Central memory CD8-positive, alpha-beta T cell (primary cell): ENCODE data around the gene SHLD1.

Experiments used
- ATAC-seq: fragments of 150-1000 bp; cut with Tn5 transposase; replicated peaks from 2 replicates; pipeline ENCODE4 v1.10.0; 2022; ENCODE audit warnings: mild to moderate bottlenecking, moderate FRiP score, moderate number of reproducible peaks; ENCODE audit not compliant: poor library complexity, severe bottlenecking; ENCODE audit errors: extremely low read depth
- DNase-seq, 2 donors: peaks; one replicate each; pipeline ENCODE4 v3.0.0; 2021; ENCODE audit warnings: low spot score in 2 of 2
- H3K27ac Mint-ChIP-seq: one replicate; pipeline ENCODE4 v1.8.0; 2022; ENCODE audit warnings: low read depth, mild to moderate bottlenecking, moderate library complexity, mixed read lengths
- H3K27me3 Mint-ChIP-seq: one replicate; pipeline ENCODE4 v1.8.0; 2022; ENCODE audit warnings: mixed read lengths
- H3K36me3 Mint-ChIP-seq: one replicate; pipeline ENCODE4 v1.8.0; 2022; ENCODE audit warnings: mild to moderate bottlenecking, moderate library complexity, mixed read lengths; ENCODE audit not compliant: insufficient read depth
- H3K4me1 Mint-ChIP-seq: one replicate; pipeline ENCODE4 v1.8.0; 2022; ENCODE audit warnings: mixed read lengths
- H3K4me3 Mint-ChIP-seq: one replicate; pipeline ENCODE4 v1.8.0; 2022; ENCODE audit warnings: mild to moderate bottlenecking, moderate library complexity, mixed read lengths
- H3K9me3 Mint-ChIP-seq: one replicate; pipeline ENCODE4 v1.8.0; 2022; ENCODE audit warnings: mixed read lengths

SHLD1 gene

DNA sequence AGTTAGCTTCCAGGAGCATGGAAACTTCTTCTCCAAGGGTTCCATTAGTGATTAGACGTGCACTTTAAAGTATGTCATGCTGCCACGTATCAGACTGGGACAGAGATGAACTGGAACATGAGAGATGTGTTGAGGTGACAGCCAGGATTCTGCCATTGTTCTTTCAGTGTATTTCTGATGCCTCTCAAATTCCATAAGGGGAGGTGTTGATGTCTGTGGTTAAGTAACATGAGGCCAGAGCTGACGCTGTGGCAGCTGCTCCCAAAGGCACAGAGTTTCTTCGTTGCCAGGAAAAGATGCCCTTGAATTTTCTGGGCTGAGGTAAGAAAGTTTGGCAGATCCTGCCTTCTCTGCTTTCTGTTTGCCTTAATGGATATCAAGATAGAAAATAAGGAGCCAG is 136.6 kb downstream of the SHLD1 start:
- H3K36me3 Mint-ChIP-seq = no peaks in the 10 kb centered on the region
- no peaks in the 10 kb centered on the region for H3K9me3 Mint-ChIP-seq
- no peak for DNase-seq
- H3K4me1 Mint-ChIP-seq = peaks cover 4% of the 10 kb centered on the region
- no peak overlapping the region for H3K27ac Mint-ChIP-seq
- peaks cover 4% of the 10 kb centered on the region for H3K27me3 Mint-ChIP-seq
- no peak for ATAC-seq
- H3K4me3 Mint-ChIP-seq = no peak overlapping the region

DNA sequence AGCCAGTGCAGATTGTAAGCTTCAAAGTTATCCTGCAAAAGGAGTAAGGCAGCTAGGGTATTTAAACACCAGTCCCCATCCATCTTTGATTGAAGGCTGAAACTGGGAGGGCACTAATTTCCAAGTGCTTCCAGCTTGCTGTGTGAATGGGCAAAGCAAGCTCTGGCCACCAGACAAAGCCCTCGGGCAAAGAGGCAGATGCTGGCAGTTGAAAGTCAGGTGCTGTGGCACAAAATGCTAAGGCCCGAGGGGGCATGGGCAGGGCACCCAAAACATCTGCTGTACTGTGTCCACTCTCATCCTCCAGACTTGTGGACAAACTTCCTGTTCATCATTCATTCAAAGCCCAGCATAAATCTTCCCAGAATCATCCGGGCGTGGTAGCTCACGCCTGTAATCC is 137.2 kb downstream of the SHLD1 start:
- Mint-ChIP-seq H3K4me1 (no peaks in the 10 kb centered on the region), H3K27me3 (no peaks in the 10 kb centered on the region), H3K9me3 (no peaks in the 10 kb centered on the region), H3K27ac (no peak overlapping the region), H3K36me3 (no peaks in the 10 kb centered on the region), H3K4me3 (no peak overlapping the region)
- no peak for DNase-seq
- ATAC-seq = no peak

GRCh38 chr20:5888041-5888440 is 137.8 kb downstream of the SHLD1 start:
- DNase-seq = no peak
- Mint-ChIP-seq H3K27ac (no peak overlapping the region), H3K4me1 (no peaks in the 10 kb centered on the region), H3K4me3 (no peak overlapping the region), H3K9me3 (no peaks in the 10 kb centered on the region), H3K36me3 (no peaks in the 10 kb centered on the region), H3K27me3 (no peaks in the 10 kb centered on the region)
- no peak for ATAC-seq

DNA sequence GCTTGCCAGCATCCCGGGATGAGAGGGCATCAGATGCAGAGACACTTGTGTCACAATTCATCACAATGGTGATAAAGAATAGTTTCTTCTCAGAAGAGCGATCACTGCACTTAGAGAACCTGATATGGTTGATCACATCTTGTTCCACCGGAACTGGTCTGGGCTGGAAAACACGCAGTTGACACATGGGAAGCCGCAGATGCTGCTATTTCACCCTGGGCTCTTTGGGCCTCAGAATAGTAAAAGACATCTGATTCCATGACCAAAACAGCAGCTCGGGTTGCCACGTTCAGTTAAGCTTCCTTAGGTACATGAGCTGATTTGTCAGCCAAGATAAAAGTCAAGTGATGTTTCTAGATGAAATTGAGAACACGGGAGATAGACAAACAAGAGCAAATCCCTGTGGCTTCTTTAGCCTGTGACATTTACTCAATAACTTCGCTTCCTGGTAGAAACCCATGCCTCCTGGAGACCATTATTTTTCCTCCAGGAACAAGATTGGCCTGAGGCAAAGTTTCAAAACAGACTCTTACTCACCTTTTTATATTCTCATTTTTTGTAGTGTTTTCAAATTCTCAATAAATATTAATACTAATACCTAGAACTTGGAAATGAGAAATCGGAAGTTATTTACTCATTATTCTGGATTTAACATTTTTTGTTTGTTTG is 140.7 kb downstream of the SHLD1 start:
- DNase-seq (no peak), ATAC-seq (no peak)
- Mint-ChIP-seq H3K27me3 (peaks cover 11% of the 10 kb centered on the region), H3K4me3 (no peak overlapping the region), H3K27ac (no peak overlapping the region), H3K4me1 (no peaks in the 10 kb centered on the region), H3K9me3 (no peaks in the 10 kb centered on the region), H3K36me3 (no peaks in the 10 kb centered on the region)

DNA sequence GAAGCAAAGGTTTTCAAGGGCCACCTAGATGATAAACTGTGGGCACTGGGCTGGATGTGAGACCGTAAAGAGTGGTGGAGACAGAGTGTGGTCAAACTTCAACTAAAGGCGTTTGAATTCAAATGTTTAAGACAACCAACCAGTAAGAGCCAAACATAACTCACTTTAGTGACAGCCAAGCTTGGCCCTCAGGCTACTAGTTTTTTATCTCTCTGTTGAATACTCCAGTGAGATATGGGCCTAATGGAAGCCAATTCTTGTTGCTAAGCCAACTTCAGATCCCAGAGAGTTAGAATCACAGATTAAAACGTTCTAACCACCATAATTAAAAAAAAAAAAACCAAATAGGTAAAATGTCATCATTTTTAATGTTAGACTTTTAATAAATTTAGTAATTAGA is 142.9 kb downstream of the SHLD1 start:
- no peak overlapping the region for H3K27ac Mint-ChIP-seq
- no peaks in the 10 kb centered on the region for H3K4me1 Mint-ChIP-seq
- no peak overlapping the region for H3K4me3 Mint-ChIP-seq
- ATAC-seq (no peak), DNase-seq (no peak)
- H3K9me3 Mint-ChIP-seq = no peaks in the 10 kb centered on the region
- peaks cover 32% of the 10 kb centered on the region for H3K27me3 Mint-ChIP-seq
- H3K36me3 Mint-ChIP-seq = no peaks in the 10 kb centered on the region

- H3K27me3 Mint-ChIP-seq = peaks cover 32% of the 10 kb centered on the region
Measured at GRCh38 chr20:5893621-5894020, 143.4 kb downstream of the SHLD1 start.

GRCh38 chr20:5895626-5896025 is 145.4 kb downstream of the SHLD1 start:
- Mint-ChIP-seq H3K27ac (no peak overlapping the region), H3K27me3 (peaks cover 32% of the 10 kb centered on the region), H3K36me3 (no peaks in the 10 kb centered on the region), H3K4me1 (no peaks in the 10 kb centered on the region), H3K4me3 (no peak overlapping the region), H3K9me3 (no peaks in the 10 kb centered on the region)
- ATAC-seq (no peak), DNase-seq (no peak)

More at GRCh38 chr20:5893621-5894020, 143.4 kb downstream of the SHLD1 start:
- Mint-ChIP-seq H3K36me3 (no peaks in the 10 kb centered on the region), H3K9me3 (no peaks in the 10 kb centered on the region), H3K27ac (no peak overlapping the region), H3K4me3 (no peak overlapping the region), H3K4me1 (no peaks in the 10 kb centered on the region)
- DNase-seq (no peak), ATAC-seq (no peak)

- H3K4me3 Mint-ChIP-seq = no peak overlapping the region
- no peaks in the 10 kb centered on the region for H3K9me3 Mint-ChIP-seq
- no peaks in the 10 kb centered on the region for H3K4me1 Mint-ChIP-seq
- DNase-seq = no peak
- no peak for ATAC-seq
- no peaks in the 10 kb centered on the region for H3K36me3 Mint-ChIP-seq
- H3K27me3 Mint-ChIP-seq = peaks cover 52% of the 10 kb centered on the region
- no peak overlapping the region for H3K27ac Mint-ChIP-seq
Measured at GRCh38 chr20:5899444-5899843, 149.2 kb downstream of the SHLD1 start.

DNA sequence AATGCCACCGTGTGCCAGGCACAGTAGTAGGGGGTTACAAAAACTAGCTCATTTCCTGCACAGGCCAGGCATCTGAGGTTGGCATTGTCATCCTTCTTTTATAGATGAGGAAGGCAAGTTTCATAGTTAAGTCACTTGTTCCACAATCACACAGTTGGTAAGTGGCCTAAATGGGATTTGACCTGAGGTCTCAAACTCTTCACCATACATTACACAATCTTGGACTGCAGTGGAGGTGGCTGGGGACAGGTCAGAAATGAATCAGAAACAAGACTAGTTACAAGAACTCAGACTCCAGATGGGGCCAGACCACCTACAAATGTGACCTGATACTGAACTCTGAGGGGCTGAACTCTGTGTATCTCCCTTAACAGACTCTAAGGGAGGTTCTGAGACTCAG is 150.7 kb downstream of the SHLD1 start:
- Mint-ChIP-seq H3K27ac (no peak overlapping the region), H3K4me1 (no peaks in the 10 kb centered on the region), H3K27me3 (peaks cover 56% of the 10 kb centered on the region), H3K4me3 (no peak overlapping the region), H3K9me3 (no peaks in the 10 kb centered on the region), H3K36me3 (no peaks in the 10 kb centered on the region)
- no peak for ATAC-seq
- no peak for DNase-seq

- Mint-ChIP-seq H3K4me3 (no peak overlapping the region), H3K36me3 (peaks cover 3% of the 10 kb centered on the region), H3K9me3 (no peaks in the 10 kb centered on the region), H3K27me3 (peaks cover 95% of the 10 kb centered on the region), H3K4me1 (peaks cover 16% of the 10 kb centered on the region), H3K27ac (no peak overlapping the region)
- ATAC-seq (no peak), DNase-seq (no peak)
Measured at GRCh38 chr20:5908981-5909380, 158.8 kb downstream of the SHLD1 start.

DNA sequence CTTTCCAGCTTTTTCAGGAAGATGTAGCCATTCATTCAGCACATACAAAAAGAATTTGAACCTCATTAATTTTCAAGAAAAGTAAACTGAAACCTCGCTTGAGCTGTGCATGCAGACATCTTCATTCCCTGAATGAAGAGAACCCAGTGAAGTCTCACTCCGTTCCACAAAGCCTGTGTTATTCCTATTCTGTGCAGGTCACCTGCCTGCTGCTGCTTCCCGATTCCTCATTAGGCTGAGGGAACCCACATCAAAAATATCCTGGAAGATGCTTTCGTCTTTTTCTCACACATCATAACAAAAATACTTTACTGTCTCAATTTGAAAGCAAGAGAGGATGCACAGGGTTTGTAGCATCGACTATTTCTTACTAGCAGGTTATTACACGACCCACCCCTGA is 160.0 kb downstream of the SHLD1 start:
- no peak for ATAC-seq
- H3K36me3 Mint-ChIP-seq = peaks cover 3% of the 10 kb centered on the region

DNA sequence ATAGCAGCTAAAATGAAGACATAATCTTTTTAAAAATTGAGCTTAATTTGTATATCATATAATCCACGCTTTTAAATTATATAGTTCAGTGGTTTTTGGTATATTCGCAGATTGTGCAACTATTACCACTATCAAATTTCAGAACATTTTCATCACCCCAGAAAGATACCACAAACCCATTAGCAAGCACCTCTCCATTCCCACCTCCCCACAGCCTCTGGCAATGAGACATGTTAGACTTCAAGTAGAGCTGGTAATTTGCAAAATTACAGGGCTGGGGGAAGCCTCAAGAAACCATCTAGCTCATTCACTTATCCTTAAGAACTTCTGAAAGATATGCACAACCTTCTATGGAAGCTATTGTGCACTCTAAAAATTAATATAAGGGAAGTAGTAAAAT is 163.0 kb downstream of the SHLD1 start:
- H3K4me3 Mint-ChIP-seq = no peak overlapping the region
- DNase-seq = no peak
- no peak for ATAC-seq
- H3K27me3 Mint-ChIP-seq = peaks cover 61% of the 10 kb centered on the region
- peaks cover 16% of the 10 kb centered on the region for H3K4me1 Mint-ChIP-seq
- no peak overlapping the region for H3K27ac Mint-ChIP-seq
- peaks cover 3% of the 10 kb centered on the region for H3K36me3 Mint-ChIP-seq
- no peaks in the 10 kb centered on the region for H3K9me3 Mint-ChIP-seq

More for the DNA sequence above, 160.0 kb downstream of the SHLD1 start:
- Mint-ChIP-seq H3K27ac (no peak overlapping the region), H3K4me1 (peaks cover 16% of the 10 kb centered on the region), H3K9me3 (no peaks in the 10 kb centered on the region), H3K27me3 (peaks cover 91% of the 10 kb centered on the region), H3K4me3 (peak overlapping the region; percentile 81)
- no peak for DNase-seq
